HG03457 (cell line): ENCODE measurements around the gene CCDC117.
"Not testable (repeated sequence)": the region's sequence is repeated elsewhere in the genome, so short reads cannot be mapped to it uniquely, and the experiment has no call there.

Source experiments
- ATAC-seq: cut with Tn5 transposase; IDR thresholded peaks from one replicate; pipeline ENCODE4 v1.9.1; 2021; ENCODE audit warnings: moderate number of reproducible peaks; ENCODE audit not compliant: unreplicated experiment

CCDC117 gene, protein sequence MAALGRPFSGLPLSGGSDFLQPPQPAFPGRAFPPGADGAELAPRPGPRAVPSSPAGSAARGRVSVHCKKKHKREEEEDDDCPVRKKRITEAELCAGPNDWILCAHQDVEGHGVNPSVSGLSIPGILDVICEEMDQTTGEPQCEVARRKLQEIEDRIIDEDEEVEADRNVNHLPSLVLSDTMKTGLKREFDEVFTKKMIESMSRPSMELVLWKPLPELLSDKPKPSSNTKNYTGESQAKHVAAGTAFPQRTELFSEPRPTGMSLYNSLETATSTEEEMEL

DNA sequence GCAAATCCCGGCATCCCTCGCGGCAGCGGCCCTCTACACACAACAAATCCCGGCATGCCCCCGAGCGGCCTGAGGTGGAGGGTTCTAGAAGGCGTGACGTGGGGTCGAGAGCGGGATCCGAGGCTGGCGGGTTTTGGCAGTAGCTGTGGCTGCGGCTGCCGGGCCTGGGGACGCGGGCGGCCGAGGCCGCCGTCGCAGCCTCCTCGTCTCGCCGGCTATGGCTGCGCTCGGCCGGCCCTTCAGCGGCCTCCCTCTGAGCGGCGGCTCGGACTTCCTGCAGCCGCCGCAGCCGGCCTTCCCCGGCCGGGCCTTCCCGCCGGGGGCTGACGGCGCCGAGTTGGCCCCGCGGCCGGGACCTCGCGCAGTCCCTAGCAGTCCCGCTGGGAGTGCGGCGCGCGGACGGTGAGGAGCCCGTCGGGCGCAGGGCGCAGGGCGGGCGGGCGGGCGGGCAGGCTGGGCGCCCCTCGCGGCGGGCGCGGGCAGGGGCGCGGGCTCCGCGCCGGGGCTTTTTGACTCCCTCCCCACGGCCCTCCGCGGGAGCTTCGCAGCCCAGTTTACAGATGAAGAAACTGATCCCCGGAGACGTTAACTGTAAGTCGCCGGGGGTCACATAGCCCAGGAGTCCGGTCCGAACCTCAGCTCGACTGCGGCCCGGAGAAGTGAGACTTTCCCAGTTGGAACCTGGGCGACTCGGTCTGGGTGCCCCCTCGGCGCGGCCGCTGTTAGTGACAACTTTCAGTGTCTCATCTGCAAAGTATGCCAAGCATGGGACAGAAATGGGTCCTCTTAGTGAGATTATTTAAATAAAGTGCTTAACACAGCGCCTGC is at the start of gene CCDC117:
CCDC117 (plus strand) TSS at position 63 of the 828 bp plus-strand sequence; CDS start at position 218, 155 bp downstream.
- peak; percentile 69 for ATAC-seq

DNA sequence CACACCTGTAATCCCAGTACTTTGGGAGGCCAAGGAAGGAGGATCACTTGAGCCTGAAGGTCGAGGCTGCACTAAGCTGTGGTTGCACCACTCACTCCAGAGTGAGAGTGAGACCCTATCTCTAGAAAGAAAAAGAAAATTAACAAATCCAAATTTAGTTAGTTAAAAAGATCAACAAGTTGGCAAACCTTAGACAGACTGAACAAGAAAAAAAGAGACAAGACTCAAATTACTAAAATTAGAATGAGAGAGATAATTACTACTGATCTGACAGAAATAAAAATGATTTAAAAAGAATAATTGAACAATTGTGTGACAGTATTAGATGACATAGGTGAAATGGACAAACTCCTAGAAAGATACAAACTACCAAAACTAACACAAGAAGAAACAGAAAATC is 44.5 kb upstream of the CCDC117 start:
- ATAC-seq, result no peak

DNA sequence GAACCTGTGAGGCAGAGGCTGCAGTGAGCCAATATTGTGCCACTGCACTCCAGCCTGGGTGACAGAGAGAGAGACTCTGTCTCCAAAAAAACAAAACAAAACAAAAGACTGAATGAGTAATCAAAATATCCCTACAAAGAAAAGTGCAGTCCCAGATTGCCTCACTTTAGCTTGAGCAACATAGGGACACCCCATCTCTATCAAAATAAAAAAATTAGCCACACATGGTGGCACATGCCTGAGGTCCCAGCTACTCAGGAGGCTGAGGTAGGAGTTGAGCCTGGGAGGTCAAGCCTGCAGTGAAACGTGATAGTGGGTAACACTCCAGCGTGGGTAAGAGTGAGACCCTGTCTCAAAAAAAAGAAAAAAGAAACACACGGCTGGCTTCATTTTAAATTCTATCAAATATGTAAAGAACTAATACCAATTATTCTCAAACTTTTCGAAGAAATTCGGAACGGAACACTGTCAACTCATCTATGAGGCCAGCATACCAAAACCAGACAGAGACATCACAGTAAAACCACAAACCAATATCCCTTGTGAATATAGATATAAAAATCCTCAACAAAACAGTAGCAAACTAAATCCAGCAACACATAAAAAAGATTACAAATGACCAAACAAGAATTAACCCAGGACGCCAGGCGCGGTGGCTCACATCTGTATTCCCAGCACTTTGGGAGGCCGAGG is 43.7 kb upstream of the CCDC117 start:
- no peak for ATAC-seq

DNA sequence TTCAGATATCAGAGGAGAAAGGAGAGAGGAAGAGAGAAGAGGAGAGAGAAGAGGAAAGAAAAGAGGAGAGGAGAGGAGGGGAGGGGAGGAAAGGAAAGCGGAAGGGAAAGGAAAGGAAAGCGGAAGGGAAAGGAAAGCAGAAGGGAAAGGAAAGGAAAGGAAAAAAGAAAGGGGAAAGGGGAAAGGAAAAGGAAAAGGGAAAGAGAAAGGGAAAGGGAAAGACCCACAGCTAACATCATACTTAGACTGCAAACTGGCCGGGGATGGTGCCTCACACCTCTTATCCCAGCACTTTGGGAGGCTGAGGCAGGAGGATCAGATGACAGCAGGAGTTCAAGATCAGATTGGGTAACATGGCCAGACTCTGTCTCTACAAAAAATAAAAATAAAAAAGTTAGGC is 42.3 kb upstream of the CCDC117 start:
- no peak for ATAC-seq

DNA sequence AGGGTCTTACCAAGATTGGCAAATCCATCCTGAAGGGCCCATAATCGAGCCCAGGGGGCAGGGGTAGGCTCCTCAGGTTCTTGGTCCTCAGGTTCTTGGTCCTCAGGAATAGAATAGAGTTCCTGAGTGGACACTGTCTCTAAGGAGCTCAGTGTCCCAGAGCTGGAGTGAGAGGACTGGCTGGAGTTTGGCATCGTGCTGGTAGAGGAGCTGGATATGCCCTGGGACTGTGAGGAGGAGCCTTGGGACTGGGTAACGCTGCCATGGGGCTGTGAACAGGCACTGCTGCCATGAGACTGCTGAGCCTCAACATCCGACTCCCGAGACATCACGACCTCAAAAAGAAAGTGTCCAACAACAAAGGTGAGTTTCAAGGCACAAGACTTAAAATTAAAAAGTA is 38.1 kb upstream of the CCDC117 start:
- ATAC-seq, result no peak

DNA sequence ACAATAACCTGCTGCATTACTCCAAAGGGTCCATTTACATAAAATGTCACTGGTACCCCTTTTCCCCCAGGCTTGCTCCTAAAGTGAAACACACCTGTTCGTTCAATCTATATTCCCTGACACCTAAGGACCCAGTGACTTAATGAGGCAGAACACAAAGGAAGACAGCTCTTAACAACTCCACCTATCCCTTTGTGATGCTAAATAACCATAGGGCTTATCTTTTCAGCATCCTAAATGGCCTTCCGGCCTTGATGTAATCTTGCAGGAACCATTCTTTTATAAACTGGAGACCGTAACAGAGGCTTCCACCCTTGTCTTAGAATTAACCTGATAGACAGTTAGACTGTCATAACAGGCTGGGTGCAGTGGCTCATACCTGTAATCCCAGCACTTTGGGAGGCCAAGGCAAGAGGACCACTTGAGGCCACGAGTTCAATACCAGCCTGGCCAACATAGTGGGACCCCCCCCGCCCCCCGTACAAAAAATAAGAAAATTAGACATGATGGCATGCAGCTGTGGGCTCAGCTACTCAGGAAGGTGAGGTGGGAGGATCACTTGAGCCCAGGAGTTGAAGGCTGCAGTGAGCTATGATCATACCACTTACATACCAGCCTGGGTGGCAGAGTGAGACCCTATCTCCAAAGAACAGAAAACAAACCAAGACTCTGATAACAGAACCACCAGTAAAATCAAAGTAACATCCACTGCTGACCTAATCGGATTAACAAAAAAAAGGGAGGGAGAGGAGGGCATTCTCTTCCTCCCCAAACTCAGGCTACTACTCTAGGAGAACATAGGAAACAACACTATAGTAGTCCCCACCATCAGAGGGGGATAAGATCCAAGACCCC is 36.0 kb upstream of the CCDC117 start:
- no peak for ATAC-seq

DNA sequence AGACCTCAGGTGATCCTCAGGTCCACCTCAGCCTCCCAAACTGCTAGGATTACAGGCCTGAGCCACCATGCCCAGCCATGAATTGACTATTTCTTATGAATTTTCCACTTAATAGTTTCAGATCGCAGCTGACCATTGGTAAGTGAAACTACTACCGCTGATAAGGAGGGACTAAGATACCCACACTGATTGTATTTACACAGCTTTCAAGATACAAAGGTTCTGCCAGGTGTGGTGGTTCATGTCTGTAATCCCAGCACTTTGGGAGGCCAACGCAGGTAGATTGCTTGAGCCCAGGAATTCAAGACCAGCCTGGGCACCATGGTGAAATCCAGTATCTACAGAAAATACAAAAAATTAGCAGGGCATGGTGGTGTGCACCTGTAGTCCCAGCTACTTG is 34.8 kb upstream of the CCDC117 start:
- ATAC-seq, result no peak

DNA sequence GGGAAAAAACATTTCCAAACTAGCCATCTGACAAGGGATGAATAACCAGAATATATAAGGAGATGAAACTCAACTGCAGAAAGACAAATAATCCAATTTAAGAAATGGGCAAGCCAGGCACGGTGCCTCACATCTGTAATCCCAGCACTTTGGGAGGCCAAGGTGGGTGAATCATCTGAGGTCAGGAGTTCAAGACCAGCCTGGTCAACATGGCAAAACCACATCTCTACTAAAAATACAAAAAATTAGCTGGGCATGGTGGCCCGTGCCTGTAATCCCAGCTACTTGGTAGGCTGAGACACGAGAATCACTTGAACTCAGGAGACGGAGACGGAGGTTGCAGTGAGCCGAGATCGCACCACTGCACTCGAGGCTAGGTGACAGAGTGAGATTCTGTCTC is 33.6 kb upstream of the CCDC117 start:
- ATAC-seq, result not testable (repeated sequence)

DNA sequence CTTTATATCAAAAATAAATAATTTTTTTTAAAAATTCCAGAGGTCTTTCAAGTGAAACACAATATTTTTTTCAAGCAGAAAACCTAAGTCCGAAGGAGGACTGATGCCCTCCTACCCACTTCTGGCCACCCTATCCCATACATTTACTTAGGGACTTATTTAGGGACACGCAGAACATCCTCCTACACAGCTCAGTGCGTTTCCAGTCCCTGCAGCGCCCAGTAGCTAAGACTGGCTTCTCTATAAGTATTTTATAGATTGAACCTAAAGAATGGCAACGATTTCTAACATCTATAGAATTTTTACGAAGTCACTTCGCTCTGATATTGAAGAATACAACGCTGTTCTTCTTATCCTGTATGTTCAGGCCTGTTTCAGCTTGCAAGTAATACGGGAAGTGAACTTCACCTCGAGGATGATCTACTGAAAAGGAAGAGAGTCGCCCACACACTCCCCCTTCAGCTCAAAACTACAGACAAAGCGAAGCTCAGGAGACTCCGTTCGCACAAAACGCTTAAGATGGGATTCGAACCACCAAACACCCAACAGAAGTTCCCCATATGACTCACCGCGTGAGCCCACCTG is 31.2 kb upstream of the CCDC117 start:
- ATAC-seq, result no peak

DNA sequence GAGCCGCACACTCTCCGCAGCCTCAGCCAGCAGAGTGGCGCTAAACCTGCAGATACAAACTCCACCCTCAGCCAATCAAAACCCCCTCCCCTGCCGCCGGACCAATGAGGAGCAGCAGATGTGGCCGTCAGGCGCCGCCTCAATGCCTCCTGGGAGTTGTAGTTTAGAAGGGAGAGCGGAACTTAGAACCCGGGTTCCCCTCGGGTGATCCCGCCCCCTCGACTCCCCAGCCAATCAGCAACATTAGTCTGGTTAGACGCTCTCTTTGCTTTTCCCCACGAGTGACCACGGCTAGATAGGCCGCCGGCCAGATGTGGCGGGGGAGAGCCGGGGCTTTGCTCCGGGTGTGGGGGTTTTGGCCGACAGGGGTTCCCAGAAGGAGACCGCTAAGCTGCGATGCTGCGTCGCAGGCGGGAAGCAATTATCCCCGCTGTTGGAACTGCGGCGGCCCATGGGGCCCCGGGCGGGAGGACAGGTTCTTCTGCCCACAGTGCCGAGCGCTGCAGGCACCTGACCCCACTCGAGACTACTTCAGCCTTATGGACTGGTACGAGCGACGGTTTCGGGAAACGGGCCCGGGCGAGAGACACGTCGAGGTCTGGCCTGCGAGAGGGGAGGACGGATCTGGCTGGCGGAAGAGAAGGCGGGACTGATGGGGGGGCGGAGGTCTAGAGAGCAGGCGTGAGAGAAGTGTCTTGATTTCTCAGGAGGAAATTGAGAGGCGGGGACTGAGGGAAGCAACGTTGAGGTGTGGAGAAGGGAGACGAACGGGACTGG is 30.5 kb upstream of the CCDC117 start, which contains the start of the genes CHEK2 and HSCB:
CHEK2 (minus strand) TSS at position 36 of the 777 bp plus-strand sequence. CDS start 7,099 bp downstream, outside the sequence.
HSCB (plus strand) TSS at position 255 of the 777 bp plus-strand sequence; CDS start at position 312, 57 bp downstream.
- peak; percentile 80 for ATAC-seq

DNA sequence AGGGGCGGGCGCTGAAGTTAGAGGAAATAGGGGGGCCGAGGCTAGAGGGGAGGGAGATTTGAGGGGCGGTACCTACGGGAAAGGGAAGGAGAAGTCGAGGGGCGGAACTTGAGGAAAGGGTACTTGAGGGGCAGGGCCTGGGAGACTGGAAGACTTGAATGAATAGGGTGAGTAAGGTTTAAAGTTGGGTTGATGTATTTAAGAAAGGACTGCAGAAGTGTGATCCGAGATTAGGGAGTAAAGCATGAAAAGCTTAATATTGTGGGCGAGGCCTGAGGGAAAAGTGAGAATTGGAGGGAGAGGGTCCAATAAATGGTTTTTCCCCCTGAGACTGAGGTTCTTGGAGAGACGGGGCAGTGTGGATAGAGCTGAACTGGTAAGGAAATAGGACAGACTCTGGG is 29.9 kb upstream of the CCDC117 start:
- ATAC-seq, result no peak

DNA sequence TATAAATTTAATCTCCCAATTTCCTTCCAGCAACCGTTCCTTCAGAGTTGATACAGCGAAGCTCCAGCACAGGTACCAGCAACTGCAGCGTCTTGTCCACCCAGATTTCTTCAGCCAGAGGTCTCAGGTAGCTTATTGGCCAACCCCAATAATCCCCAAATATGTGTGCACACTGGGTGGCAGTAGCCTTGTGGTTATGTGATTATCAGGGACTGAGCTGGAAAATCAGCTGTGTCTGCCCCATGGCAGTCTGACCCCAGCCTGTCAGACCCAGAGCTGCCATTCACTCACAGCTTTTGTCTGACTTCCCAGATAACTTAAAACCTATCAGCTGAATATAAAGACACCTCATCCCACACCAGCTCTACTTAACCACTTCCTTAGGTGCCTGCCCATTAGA is 28.6 kb upstream of the CCDC117 start:
- ATAC-seq, result no peak

DNA sequence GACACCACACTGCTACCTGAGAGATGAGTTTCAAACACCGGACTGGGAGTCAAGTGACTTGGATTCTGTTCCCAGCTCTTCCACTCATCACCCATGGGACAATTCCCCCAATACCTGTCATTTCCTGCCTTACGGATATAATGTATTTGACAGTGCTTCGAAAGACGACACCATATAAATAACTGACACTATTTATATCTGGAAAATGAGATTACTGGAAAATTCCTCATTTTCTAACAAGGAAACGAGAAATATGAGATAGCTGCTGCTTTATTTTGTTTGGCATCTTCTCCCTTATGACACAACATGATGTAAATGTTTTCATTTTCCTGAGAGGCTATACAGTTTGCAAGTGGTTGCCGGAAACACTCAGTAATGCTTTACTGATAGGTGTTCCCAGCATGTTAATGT is 22.0 kb upstream of the CCDC117 start:
- no peak for ATAC-seq

DNA sequence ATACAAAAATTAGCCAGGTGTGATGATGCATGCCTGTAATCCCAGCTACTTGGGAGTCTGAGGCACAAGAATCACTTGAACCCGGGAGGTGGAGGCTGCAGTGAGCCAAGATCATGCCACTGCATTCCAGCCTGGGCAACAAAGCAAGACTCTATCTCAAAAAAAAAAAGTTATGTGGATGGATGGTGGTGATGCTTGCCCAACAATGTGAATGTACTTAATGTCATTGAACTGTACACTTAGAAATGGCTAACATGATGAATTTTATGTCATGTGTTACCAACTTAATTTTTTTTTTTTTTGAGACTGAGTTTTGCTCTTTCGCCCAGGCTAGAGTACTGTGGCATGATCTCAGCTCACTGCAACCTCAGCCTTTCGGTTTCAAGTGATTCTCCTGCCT is 18.0 kb upstream of the CCDC117 start:
- ATAC-seq, result not testable (repeated sequence)

DNA sequence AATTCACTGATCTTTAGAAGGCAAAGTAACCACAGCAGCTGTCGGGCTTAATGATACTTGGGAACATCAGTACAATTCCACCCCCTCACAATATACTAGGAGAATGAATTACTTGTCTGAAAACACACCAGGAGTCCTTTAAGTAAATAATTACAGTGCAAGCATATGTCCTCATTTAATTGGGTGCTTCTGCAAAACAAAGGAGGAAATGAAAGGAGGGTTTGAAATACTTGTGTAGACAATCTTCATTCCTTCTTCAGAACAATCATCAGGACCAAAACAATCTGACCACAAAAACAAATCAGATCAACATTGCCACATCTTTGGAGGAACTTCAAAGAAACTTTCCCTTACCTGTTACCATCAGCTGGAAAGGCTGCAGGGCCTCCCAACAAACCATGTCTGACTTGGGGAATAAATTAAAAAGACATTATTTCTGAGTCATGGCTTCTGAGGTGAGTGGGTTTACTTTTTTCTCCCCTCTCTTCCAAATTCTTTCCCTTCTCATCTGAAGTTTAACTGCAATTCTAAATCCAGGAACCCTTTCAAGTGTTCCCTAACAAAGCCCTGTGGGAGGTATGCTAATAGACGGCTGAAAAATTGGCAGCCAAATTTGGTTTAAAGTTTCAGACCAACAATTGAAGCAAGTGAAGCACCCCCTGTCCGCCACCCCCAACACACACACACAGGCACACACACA is 12.5 kb upstream of the CCDC117 start:
- ATAC-seq, result no peak

DNA sequence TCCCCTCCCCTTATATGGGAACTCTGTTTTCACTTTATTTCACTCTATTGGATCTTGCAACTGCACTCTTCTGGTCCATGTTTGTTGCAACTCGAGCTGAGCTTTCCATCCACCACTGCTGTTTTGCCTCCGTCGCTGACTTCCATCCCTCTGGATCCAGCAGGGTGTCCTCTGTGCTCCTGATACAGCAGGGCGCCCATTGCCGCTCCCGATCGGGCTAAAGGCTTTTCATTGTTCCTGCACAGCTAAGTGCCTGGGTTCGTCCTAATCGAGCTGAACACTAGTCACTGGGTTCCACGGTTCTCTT is 11.1 kb upstream of the CCDC117 start:
- no peak for ATAC-seq

DNA sequence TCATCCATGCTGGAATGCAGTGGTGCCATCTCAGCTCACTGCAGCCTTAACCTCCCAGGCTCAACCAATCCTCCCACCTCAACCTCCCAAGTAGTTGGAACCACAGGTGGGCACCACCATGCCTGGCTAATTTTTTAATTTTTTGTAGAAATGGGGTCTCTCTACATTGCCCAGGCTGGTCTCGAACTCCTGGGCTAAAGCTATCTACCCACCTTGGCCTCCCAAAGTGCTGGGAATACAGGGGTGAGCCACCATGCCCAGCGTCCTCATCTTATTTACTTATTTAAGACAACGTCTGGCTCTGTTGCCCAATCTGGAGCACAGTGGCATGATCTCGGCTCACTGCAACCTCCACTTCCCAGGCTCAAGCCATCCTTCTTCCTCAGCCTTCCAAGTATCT is 10.5 kb upstream of the CCDC117 start:
- ATAC-seq, result not testable (repeated sequence)

DNA sequence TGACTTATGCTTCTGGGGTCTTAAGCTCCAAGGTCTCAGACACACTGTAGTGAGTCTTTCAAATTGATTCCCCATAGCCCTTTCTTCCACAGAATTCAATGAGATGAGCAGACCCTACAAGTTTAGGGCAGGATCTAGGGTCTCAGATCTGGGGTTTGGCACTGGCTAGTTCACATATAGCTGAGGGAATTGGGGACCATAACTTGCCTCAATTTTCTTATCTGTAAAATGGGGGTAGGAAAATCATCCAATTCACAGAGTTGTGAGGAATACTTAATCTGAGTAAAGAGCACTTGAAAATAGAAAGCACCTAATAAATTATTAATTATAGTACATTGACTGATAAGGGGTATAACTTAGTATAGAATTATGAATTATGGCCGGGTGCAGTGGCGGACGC is 5.9 kb upstream of the CCDC117 start:
- no peak for ATAC-seq
